Calu3 (cell line): Measurements from ENCODE around the gene LYRM9. TPM values are rescaled to one million over a fixed set of nuclear protein-coding genes. Genes with fewer than 3 reads are reported as not detected.
"Not testable (repeated sequence)": the region's sequence is repeated elsewhere in the genome, so short reads cannot be mapped to it uniquely, and the experiment has no call there.

Experiments used
- BruUV-seq: library from RNA; stranded (reverse); fragments of 400-500 nt; replicated peaks from 2 replicates; lab custom pipeline; 2021; lab: Mats Ljungman, UMichigan
- CTCF ChIA-PET: fragments of 300-600 bp; sonication (Branson Sonifier 250); formaldehyde crosslinking; loops from one replicate; lab custom pipeline; 2022; ENCODE audit warnings: antibody characterized with exemption; lab: Charles Lee
- DNase-seq: peaks from one replicate; pipeline ENCODE4 v3.0.0; 2022
- H3K27ac Mint-ChIP-seq: one replicate; pipeline ENCODE4 v1.8.0; 2022; ENCODE audit warnings: mixed read lengths; ENCODE audit not compliant: unreplicated experiment
- H3K27me3 Mint-ChIP-seq: one replicate; pipeline ENCODE4 v1.8.0; 2022; ENCODE audit warnings: mixed read lengths; ENCODE audit not compliant: unreplicated experiment
- H3K36me3 Mint-ChIP-seq: one replicate; pipeline ENCODE4 v1.8.0; 2022; ENCODE audit warnings: mild to moderate bottlenecking, moderate library complexity, mixed read lengths; ENCODE audit not compliant: insufficient read depth, unreplicated experiment
- H3K4me1 Mint-ChIP-seq: one replicate; pipeline ENCODE4 v1.8.0; 2022; ENCODE audit warnings: mild to moderate bottlenecking, low read depth, mixed read lengths; ENCODE audit not compliant: unreplicated experiment
- H3K4me3 Mint-ChIP-seq: one replicate; pipeline ENCODE4 v1.8.0; 2022; ENCODE audit warnings: mild to moderate bottlenecking, low read depth, moderate library complexity, mixed read lengths; ENCODE audit not compliant: unreplicated experiment
- H3K9me3 Mint-ChIP-seq: one replicate; pipeline ENCODE4 v1.8.0; 2022; ENCODE audit warnings: low read depth, mixed read lengths; ENCODE audit not compliant: unreplicated experiment
- CTCF ChIP-seq: fragments of 200-600 bp; IDR thresholded peaks from one replicate; pipeline ENCODE4 v1.8.0; 2022; ENCODE audit warnings: antibody characterized with exemption; ENCODE audit not compliant: unreplicated experiment
- intact Hi-C: fragments of 100-400 bp; cut with micrococcal nuclease; formaldehyde crosslinking; loops from one replicate; pipeline ENCODE4 v1.10.0; 2022; ENCODE audit not compliant: unreplicated experiment
- total RNA-seq: library from RNA; stranded (reverse); gene quantifications from 2 replicates; pipeline ENCODE4 v1.2.3, GENCODE V29; 2022

LYRM9 gene
- total RNA-seq, 1 experiment from 2014 or later: 1.7 TPM

GRCh38 chr17:27846042-27846655 lies 47.0 kb downstream of the LYRM9 start:
- no peaks in the 10 kb centered on the region for H3K9me3 Mint-ChIP-seq
- peaks cover 29% of the 10 kb centered on the region for H3K27me3 Mint-ChIP-seq
- no TSS peak for BruUV-seq
- DNase-seq: no peak
- no peak for TF ChIP-seq CTCF
- H3K36me3 Mint-ChIP-seq: no peaks in the 10 kb centered on the region
- H3K4me3 Mint-ChIP-seq: no peak overlapping the region
- H3K4me1 Mint-ChIP-seq: no peaks in the 10 kb centered on the region
- intact Hi-C loops: loop anchor here (10.0 kb wide), 1 partner anchor 49 kb away; the partner anchor contains the start of gene LYRM9
- CTCF ChIA-PET: no interaction called here
- no peak overlapping the region for H3K27ac Mint-ChIP-seq

GRCh38 chr17:27845264-27846041 lies 47.7 kb downstream of the LYRM9 start:
- DNase-seq: no peak
- peaks cover 36% of the 10 kb centered on the region for H3K27me3 Mint-ChIP-seq
- no peak overlapping the region for H3K4me3 Mint-ChIP-seq
- intact Hi-C loops: loop anchor here (10.0 kb wide), 1 partner anchor 49 kb away; the partner anchor contains the start of gene LYRM9
- no peaks in the 10 kb centered on the region for H3K4me1 Mint-ChIP-seq
- BruUV-seq: no TSS peak
- H3K36me3 Mint-ChIP-seq: no peaks in the 10 kb centered on the region
- H3K9me3 Mint-ChIP-seq: no peaks in the 10 kb centered on the region
- no peak for TF ChIP-seq CTCF
- H3K27ac Mint-ChIP-seq: no peak overlapping the region
- CTCF ChIA-PET: no interaction called here

GRCh38 chr17:27840688-27841087 lies 52.5 kb downstream of the LYRM9 start:
- no peaks in the 10 kb centered on the region for H3K4me1 Mint-ChIP-seq
- no peak overlapping the region for H3K27ac Mint-ChIP-seq
- no peaks in the 10 kb centered on the region for H3K9me3 Mint-ChIP-seq
- TF ChIP-seq CTCF: no peak
- no peak for DNase-seq
- BruUV-seq: no TSS peak
- H3K36me3 Mint-ChIP-seq: no peaks in the 10 kb centered on the region
- H3K27me3 Mint-ChIP-seq: peaks cover 32% of the 10 kb centered on the region
- H3K4me3 Mint-ChIP-seq: no peak overlapping the region
- intact Hi-C loops: loop anchor here (10.0 kb wide), 1 partner anchor 54 kb away; the partner anchor contains the start of gene LYRM9
- CTCF ChIA-PET: no interaction called here

- H3K27ac Mint-ChIP-seq, H3K36me3 Mint-ChIP-seq, CTCF ChIA-PET, H3K4me3 Mint-ChIP-seq, BruUV-seq, H3K4me1 Mint-ChIP-seq, DNase-seq, H3K9me3 Mint-ChIP-seq: not testable (repeated sequence)
- peaks cover 35% of the 10 kb centered on the region for H3K27me3 Mint-ChIP-seq
- intact Hi-C loops: loop anchor here (10.0 kb wide), 1 partner anchor 54 kb away; the partner anchor contains the start of gene LYRM9
Observed at GRCh38 chr17:27840406-27840678, 52.8 kb downstream of the LYRM9 start.

- CTCF ChIA-PET, H3K4me3 Mint-ChIP-seq, H3K4me1 Mint-ChIP-seq, H3K27ac Mint-ChIP-seq, BruUV-seq, H3K36me3 Mint-ChIP-seq, H3K9me3 Mint-ChIP-seq, DNase-seq: not testable (repeated sequence)
- H3K27me3 Mint-ChIP-seq: peaks cover 38% of the 10 kb centered on the region
- intact Hi-C loops: loop anchor here (10.0 kb wide), 1 partner anchor 55 kb away; the partner anchor contains the start of gene LYRM9
Observed at GRCh38 chr17:27839571-27840405, 53.4 kb downstream of the LYRM9 start.

GRCh38 chr17:27838607-27839006 lies 54.6 kb downstream of the LYRM9 start:
- H3K36me3 Mint-ChIP-seq, intact Hi-C loops, H3K4me1 Mint-ChIP-seq, DNase-seq, H3K9me3 Mint-ChIP-seq, CTCF ChIA-PET, BruUV-seq, H3K27ac Mint-ChIP-seq, H3K4me3 Mint-ChIP-seq: not testable (repeated sequence)
- peaks cover 40% of the 10 kb centered on the region for H3K27me3 Mint-ChIP-seq

GRCh38 chr17:27837769-27838168 lies 55.4 kb downstream of the LYRM9 start:
- H3K4me1 Mint-ChIP-seq, BruUV-seq, DNase-seq, H3K4me3 Mint-ChIP-seq, CTCF ChIA-PET, intact Hi-C loops, H3K9me3 Mint-ChIP-seq, H3K36me3 Mint-ChIP-seq, H3K27ac Mint-ChIP-seq: not testable (repeated sequence)
- peaks cover 45% of the 10 kb centered on the region for H3K27me3 Mint-ChIP-seq
